ENCODE data around the gene WNT10A. TPM values are rescaled to one million over a fixed set of nuclear protein-coding genes. Genes with fewer than 3 reads are reported as not detected.

WNT10A gene
- not detected in 2 replicates for total RNA-seq (2011; cell fraction: chromatin; rRNA removed; ENCODE audit: low replicate concordance)
- total RNA-seq (2011; cell fraction: nucleolus; rRNA removed) = not detected in 2 replicates
- not detected in 2 replicates for total RNA-seq (2011; cell fraction: nucleoplasm; rRNA removed)
- not detected in 2 replicates for total RNA-seq (2014; rRNA removed)
- total RNA-seq (2014; rRNA removed; fragmentation: Illumina TruSeq; extraction: Trizol) = not detected in 2 replicates
- not detected in 2 replicates for total RNA-seq (2015; rRNA removed; fragmentation: Illumina TruSeq; extraction: Trizol)
- total RNA-seq (2021) = not detected in 2 replicates
- not detected in 2 replicates for polyA plus RNA-seq (2011; rRNA removed)
- polyA plus RNA-seq (2011; cell fraction: cytosol; rRNA removed) = not detected in 2 replicates
- not detected in 2 replicates for polyA plus RNA-seq (2011; cell fraction: nucleus; rRNA removed)
- polyA plus RNA-seq (2012) = not detected in 2 replicates
- polyA plus RNA-seq (2014; fragmentation: Illumina TruSeq; extraction: Trizol) = not detected in 2 replicates
- not detected for polyA plus RNA-seq (2014; fragmentation: Nextera tagmentation; extraction: Ambion mirVana)
- not detected in 2 replicates for polyA plus RNA-seq (2014; rRNA removed)
- not detected in 2 replicates for polyA minus RNA-seq (2011; rRNA and poly(A)+ RNA removed)
- polyA minus RNA-seq (2011; cell fraction: cytosol; rRNA and poly(A)+ RNA removed) = not detected in 2 replicates
- not detected in 2 replicates for polyA minus RNA-seq (2011; cell fraction: nucleus; rRNA and poly(A)+ RNA removed)
- Bru-seq, nascent RNA = not detected
- BruChase-seq, experiment 1, labeled RNA remaining after a 2-hour chase = not detected
- not detected for BruChase-seq, experiment 2, labeled RNA remaining after a 6-hour chase
- long read RNA-seq, experiment 1 = 0 reads
- long read RNA-seq, experiment 2 = 0 reads
- long read RNA-seq, experiment 3 = 0 reads

DNA sequence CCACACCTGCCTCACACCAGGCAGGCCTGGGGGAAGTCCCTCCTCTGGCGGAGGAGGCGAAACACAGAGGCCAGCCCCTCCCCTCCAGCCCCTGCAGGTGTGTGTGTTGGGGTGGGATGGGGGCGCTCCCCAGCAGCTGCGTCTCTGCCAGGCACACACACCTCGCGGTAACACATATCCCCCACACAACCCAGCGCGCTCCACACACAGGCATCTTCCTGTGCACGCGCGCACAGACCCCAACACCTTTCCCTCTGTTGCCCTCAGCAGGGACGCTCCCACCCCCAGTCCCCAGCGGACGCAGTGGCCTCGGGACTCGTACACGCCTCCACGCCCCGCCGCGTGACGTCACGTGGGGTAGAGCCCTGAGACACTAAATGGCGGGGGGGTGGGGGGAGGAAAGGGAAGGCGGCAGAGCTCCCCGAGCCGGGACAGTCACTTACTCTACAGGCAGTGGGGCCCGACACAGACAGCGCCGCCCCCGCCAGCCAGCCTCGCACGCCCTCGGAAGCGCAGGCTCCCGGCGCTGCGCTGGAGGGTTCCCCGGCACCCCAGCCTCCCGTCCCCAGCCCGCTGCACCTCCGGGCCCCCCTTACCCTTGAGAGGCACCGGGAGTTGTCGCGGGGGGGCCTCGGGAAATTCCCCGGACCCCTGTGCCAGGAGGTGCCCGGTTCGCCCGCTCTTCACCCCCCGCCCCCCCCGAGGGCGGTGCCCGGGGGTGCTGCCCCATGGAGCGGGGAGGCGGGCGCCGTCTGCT, at the start of gene WNT10A:
WNT10A (plus strand) TSS at position 751 of the 757 bp plus-strand sequence. CDS start 144 bp downstream, outside the sequence.
- CTCF ChIA-PET (ENCODE audit: low intra/inter-chr PET ratio) = no interaction called here
- in situ Hi-C loops (cut with MboI) (no loop called here), intact Hi-C loops (cut with micrococcal nuclease) (no loop called here)
- DNase-seq (ENCODE audit: extremely low read depth in 1 of 4, low spot score in 3 of 4) (peak in 2 of 4 experiments; percentile 37 to 42), FAIRE-seq (no peak), ATAC-seq (peak; percentile 18; the same call in 1 of the 3 replicates)
- Histone ChIP-seq H3K27ac (ENCODE audit: extremely low read depth, low read depth, low read length) (no peak within 1 kb of the TSS), H3K9me1 (ENCODE audit: control insufficient read depth, insufficient read depth, low read length) (no peaks in the 10 kb centered on the region), H2AFZ (ENCODE audit: low read depth, low read length) (no peak within 1 kb of the TSS), H3K4me1 (replicated peaks in 1 of 2; ENCODE audit: control insufficient read depth in 2 of 2, insufficient read depth in 2 of 2, low read length in 2 of 2) (peaks cover 0 to 15% of the 10 kb centered on the region in 2 experiments; a peak in 3 of 5 replicates), H3K4me2 (ENCODE audit: insufficient read depth, low read length) (no peak within 1 kb of the TSS), H3K27me3 (ENCODE audit: control insufficient read depth in 2 of 2, insufficient read depth in 2 of 2, low read length in 2 of 2) (peaks cover 0 to 40% of the 10 kb centered on the region in 2 experiments; a peak in 3 of 5 replicates), H3K79me2 (ENCODE audit: control insufficient read depth, insufficient read depth, low read length) (no peaks in the 10 kb centered on the region), H3K9me3 (replicated peaks; ENCODE audit: control insufficient read depth, insufficient read depth, low read depth, low read length) (no peaks in the 10 kb centered on the region), H3K4me3 (no peak within 1 kb of the TSS), H3K36me3 (ENCODE audit: control insufficient read depth, insufficient read depth, low read length) (no peaks in the 10 kb centered on the region), H4K20me1 (replicated peaks; ENCODE audit: control insufficient read depth, insufficient read depth, low read length) (peaks cover 11% of the 10 kb centered on the region; the same call in 1 of the 2 replicates), H3K9ac (ENCODE audit: insufficient read depth in 1 of 2, low read depth in 2 of 2, low read length in 2 of 2) (no peak within 1 kb of the TSS)
- POLR2A ChIA-PET = interaction anchor here (1.1 kb wide), 1 partner anchor 10 kb away, joined by 3 read pairs; no protein-coding TSS in a partner anchor
- TF ChIP-seq USF1 (CRISPR knock-in tag; IDR thresholded peaks at IDR 0.05) (0 out of 2 replicates have a peak, but pooled peaks have one; percentile 12), COPS2 (conservative IDR thresholded peaks at IDR 0.05) (no peak), NRF1 (conservative IDR thresholded peaks at IDR 0.05 in 1 of 2, IDR thresholded peaks at IDR 0.05 in 1 of 2) (0 out of 4 replicates have a peak, but pooled peaks of 1 of the 2 experiments have one; percentile 15), KAT8 (IDR thresholded peaks at IDR 0.05; ENCODE audit: low read depth) (no peak), SAP30 (IDR thresholded peaks at IDR 0.05; ENCODE audit: borderline replicate concordance, insufficient read depth, low read depth, low read length, poor library complexity, severe bottlenecking) (no peak), ZNF324 (CRISPR knock-in tag; IDR thresholded peaks at IDR 0.05) (no peak), CREM (IDR thresholded peaks at IDR 0.05; ENCODE audit: low read depth) (0 out of 2 replicates have a peak, but pooled peaks have one; percentile 19), FOXJ2 (tag; IDR thresholded peaks at IDR 0.05) (no peak), ATF1 (CRISPR knock-in tag; IDR thresholded peaks at IDR 0.05) (no peak), ATF1 (tag; IDR thresholded peaks at IDR 0.05) (0 out of 2 replicates have a peak, but pooled peaks have one; percentile 33), POLR2G (IDR thresholded peaks at IDR 0.05; ENCODE audit: low read depth, low read length) (no peak)
- TF ChIP-seq, protein P1, sequence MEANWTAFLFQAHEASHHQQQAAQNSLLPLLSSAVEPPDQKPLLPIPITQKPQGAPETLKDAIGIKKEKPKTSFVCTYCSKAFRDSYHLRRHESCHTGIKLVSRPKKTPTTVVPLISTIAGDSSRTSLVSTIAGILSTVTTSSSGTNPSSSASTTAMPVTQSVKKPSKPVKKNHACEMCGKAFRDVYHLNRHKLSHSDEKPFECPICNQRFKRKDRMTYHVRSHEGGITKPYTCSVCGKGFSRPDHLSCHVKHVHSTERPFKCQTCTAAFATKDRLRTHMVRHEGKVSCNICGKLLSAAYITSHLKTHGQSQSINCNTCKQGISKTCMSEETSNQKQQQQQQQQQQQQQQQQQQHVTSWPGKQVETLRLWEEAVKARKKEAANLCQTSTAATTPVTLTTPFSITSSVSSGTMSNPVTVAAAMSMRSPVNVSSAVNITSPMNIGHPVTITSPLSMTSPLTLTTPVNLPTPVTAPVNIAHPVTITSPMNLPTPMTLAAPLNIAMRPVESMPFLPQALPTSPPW (CRISPR knock-in tag; IDR thresholded peaks at IDR 0.05) = 0 out of 2 replicates have a peak, but pooled peaks have one; percentile 10
- no TSS peak for BruUV-seq (replicated peaks)
- WGBS (ENCODE audit: insufficient coverage, low coverage, missing lambda C conversion rate) = 20% methylated on average over 8 of the region's 58 CpGs

Measured in K562 (cell line).